GM10266 (cell line): ENCODE data around the gene VPS37B.

Experiments used
- DNase-seq: peaks from one replicate; pipeline ENCODE4 v3.0.0; 2012; ENCODE audit errors: extremely low spot score
- CTCF ChIP-seq: IDR thresholded peaks from 2 replicates; pipeline ENCODE4 v1.5.1; 2012; ENCODE audit warnings: mild to moderate bottlenecking, low read depth; ENCODE audit not compliant: control insufficient read depth, insufficient read depth; ENCODE audit errors: missing control alignments

Gene VPS37B

GRCh38 chr12:122855928-122856831 lies 39.7 kb downstream of the VPS37B start:
- DNase-seq: no peak
- no peak for TF ChIP-seq CTCF

- no peak for TF ChIP-seq CTCF
- no peak for DNase-seq
These were observed 40.7 kb downstream of the VPS37B start for GRCh38 chr12:122855071-122855829.

- no peak for DNase-seq
- no peak for TF ChIP-seq CTCF
These were observed 41.4 kb downstream of the VPS37B start for GRCh38 chr12:122854554-122854953.

- TF ChIP-seq CTCF: no peak
These were observed 42.2 kb downstream of the VPS37B start for GRCh38 chr12:122853582-122854245.

GRCh38 chr12:122852336-122853275 lies 43.3 kb downstream of the VPS37B start:
- DNase-seq: no peak
- no peak for TF ChIP-seq CTCF

More at GRCh38 chr12:122853582-122854245, 42.2 kb downstream of the VPS37B start:
- DNase-seq: no peak

GRCh38 chr12:122851820-122852219 lies 44.1 kb downstream of the VPS37B start:
- DNase-seq: no peak
- TF ChIP-seq CTCF: no peak
